ENCODE data around the gene USP17L20.
"Not testable (repeated sequence)": the region's sequence is repeated elsewhere in the genome, so short reads cannot be mapped to it uniquely, and the experiment has no call there.

Gene USP17L20

DNA sequence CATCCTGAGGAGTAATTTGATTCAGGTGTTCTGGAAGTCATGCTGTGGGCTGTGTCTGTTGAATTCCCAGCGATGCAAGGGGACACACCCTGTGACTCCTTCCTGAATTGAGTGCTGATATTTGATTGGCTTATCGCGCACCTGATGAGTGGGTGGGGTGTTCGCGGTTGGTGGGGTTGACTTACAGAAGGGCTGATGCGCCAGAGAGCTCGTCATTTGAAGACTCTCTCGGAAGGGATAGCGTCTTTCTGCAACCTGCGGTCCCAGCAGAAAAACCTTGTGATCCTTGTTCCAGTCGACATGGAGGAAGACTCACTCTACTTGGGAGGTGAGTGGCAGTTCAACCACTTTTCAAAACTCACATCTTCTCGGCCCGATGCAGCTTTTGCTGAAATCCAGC is 4.6 kb downstream of the USP17L20 start, which contains the start of gene USP17L21:
USP17L21 (plus strand) TSS at position 301 of the 400 bp plus-strand sequence; CDS start at position 301, 0 bp downstream.
- H3K36me3 ChIP-seq (ENCODE audit: insufficient read depth, low read length); H3K9me3 ChIP-seq (ENCODE audit: low read length); H3K27me3 ChIP-seq (ENCODE audit: control insufficient read depth in 1 of 2, insufficient read depth in 2 of 2, low read length in 2 of 2); H3K27ac ChIP-seq (ENCODE audit: low read depth, low read length); H3K4me3 ChIP-seq (ENCODE audit: low read depth in 1 of 2, low read length in 2 of 2); H3K9ac ChIP-seq (ENCODE audit: low read length); H3K4me1 ChIP-seq (ENCODE audit: insufficient read depth, low read length): not testable (repeated sequence)

- not testable (repeated sequence) for H3K4me1 ChIP-seq (ENCODE audit: insufficient read depth, low read length); H3K27me3 ChIP-seq (ENCODE audit: control insufficient read depth in 1 of 2, insufficient read depth in 2 of 2, low read length in 2 of 2); H3K27ac ChIP-seq (ENCODE audit: low read depth, low read length); H3K9me3 ChIP-seq (ENCODE audit: low read length); H3K36me3 ChIP-seq (ENCODE audit: insufficient read depth, low read length); H3K4me3 ChIP-seq (ENCODE audit: low read depth in 1 of 2, low read length in 2 of 2); H3K9ac ChIP-seq (ENCODE audit: low read length)
Measured at GRCh38 chr4:9267319-9267718, 9.4 kb downstream of the USP17L20 start, which contains the start of gene USP17L22. Gene USP17L22, plus strand, starts transcription at chr4:9267619. Its CDS starts 0 bp downstream, at chr4:9267619.

- not testable (repeated sequence) for H3K4me3 ChIP-seq (ENCODE audit: low read depth in 1 of 2, low read length in 2 of 2); H3K27me3 ChIP-seq (ENCODE audit: control insufficient read depth in 1 of 2, insufficient read depth in 2 of 2, low read length in 2 of 2); H3K9me3 ChIP-seq (ENCODE audit: low read length); H3K27ac ChIP-seq (ENCODE audit: low read depth, low read length); H3K36me3 ChIP-seq (ENCODE audit: insufficient read depth, low read length); H3K4me1 ChIP-seq (ENCODE audit: insufficient read depth, low read length); H3K9ac ChIP-seq (ENCODE audit: low read length)
Measured at GRCh38 chr4:9271719-9272118, 13.8 kb downstream of the USP17L20 start.
